PC-9 (cell line): ENCODE data around the gene RASAL3.

ENCODE experiments used
- CTCF ChIP-seq: fragments of 200-600 bp; sonication (generic); conservative IDR thresholded peaks from 2 replicates; pipeline ENCODE4 v1.6.1; 2017; ENCODE audit warnings: mixed run types, antibody characterized with exemption, mild to moderate bottlenecking, moderate library complexity
- EZH2 ChIP-seq: fragments of 200-600 bp; sonication (generic); IDR thresholded peaks from 2 replicates; pipeline ENCODE4 v1.8.0; 2017; ENCODE audit warnings: antibody characterized with exemption, low read depth

- TF ChIP-seq CTCF, result no peak
- no peak for TF ChIP-seq EZH2
These were observed at the start of gene RASAL3 for GRCh38 chr19:15464394-15465385.
